Measurements from ENCODE around the gene FAT4.

FAT4 gene

GRCh38 chr4:125314676-125315575, at the start of gene FAT4:
FAT4 (plus strand) TSS chr4:125314955; CDS start chr4:125316412, 1,457 bp downstream.
- DNase-seq: no peak

GRCh38 chr4:125265846-125266245, 48.9 kb upstream of the FAT4 start:
- DNase-seq: no peak

GRCh38 chr4:125266901-125267604, 47.7 kb upstream of the FAT4 start:
- DNase-seq: no peak

GRCh38 chr4:125267630-125268029, 47.1 kb upstream of the FAT4 start:
- DNase-seq: no peak

GRCh38 chr4:125268068-125268755, 46.5 kb upstream of the FAT4 start:
- no peak for DNase-seq

GRCh38 chr4:125276811-125277210, 37.9 kb upstream of the FAT4 start:
- no peak for DNase-seq

GRCh38 chr4:125277790-125278189, 37.0 kb upstream of the FAT4 start:
- DNase-seq: no peak

GRCh38 chr4:125280892-125281403, 33.8 kb upstream of the FAT4 start:
- DNase-seq: no peak

GRCh38 chr4:125283707-125284279, 31.0 kb upstream of the FAT4 start:
- DNase-seq: no peak

- no peak for DNase-seq
Measured at GRCh38 chr4:125297116-125297515, 17.6 kb upstream of the FAT4 start.

GRCh38 chr4:125303058-125303457, 11.7 kb upstream of the FAT4 start:
- DNase-seq: no peak

GRCh38 chr4:125303821-125304220, 10.9 kb upstream of the FAT4 start:
- no peak for DNase-seq

GRCh38 chr4:125306112-125306511, 8.6 kb upstream of the FAT4 start:
- DNase-seq: no peak

GRCh38 chr4:125306533-125306932, 8.2 kb upstream of the FAT4 start:
- no peak for DNase-seq

- DNase-seq: no peak
Measured at GRCh38 chr4:125311503-125311902, 3.3 kb upstream of the FAT4 start.

GRCh38 chr4:125313497-125313896, 1.3 kb upstream of the FAT4 start:
- DNase-seq: no peak

GRCh38 chr4:125313989-125314667, 627 bp upstream of the FAT4 start:
- DNase-seq: no peak

- no peak for DNase-seq
Measured at GRCh38 chr4:125315576-125316400, 1.0 kb downstream of the FAT4 start.

- DNase-seq: no peak
Measured at GRCh38 chr4:125316401-125316790, 1.6 kb downstream of the FAT4 start.

- no peak for DNase-seq
Measured at GRCh38 chr4:125316791-125317524, 2.2 kb downstream of the FAT4 start.

- DNase-seq: no peak
Measured at GRCh38 chr4:125317525-125317877, 2.7 kb downstream of the FAT4 start.
